Measurements from ENCODE around the gene HES1.
"Not testable (repeated sequence)": the region's sequence is repeated elsewhere in the genome, so short reads cannot be mapped to it uniquely, and the experiment has no call there.

GRCh38 chr3:194150935-194151302 is 15.0 kb downstream of the HES1 start:
- TF ChIP-seq CTCF (optimal IDR thresholded peaks at IDR 0.05 in 1 of 3, IDR thresholded peaks at IDR 0.05 in 1 of 3, conservative IDR thresholded peaks at IDR 0.05 in 1 of 3; ENCODE audit: extremely low read depth in 1 of 3, insufficient read depth in 2 of 3, low read length in 3 of 3); EZH2 (IDR thresholded peaks at IDR 0.05; ENCODE audit: low read length): not testable (repeated sequence)

Data from keratinocyte (primary cell).